Bladder microvascular endothelial cell (primary cell): ENCODE results near the gene HCST. TPM values are rescaled to one million over a fixed set of nuclear protein-coding genes. Genes with fewer than 3 reads are reported as not detected.

Experiments used
- total RNA-seq: library from RNA; depleted of rRNA; stranded (reverse); fragments of >200 nt; gene quantifications from 2 replicates; pipeline ENCODE4 v1.2.3, GENCODE V29; 2014

HCST gene
- not detected in 2 replicates for total RNA-seq

GRCh38 chr19:35901854-35902661, at the start of gene HCST:
Gene HCST, plus strand, starts transcription at chr19:35902529. Its CDS starts 65 bp downstream, at chr19:35902594.

GRCh38 chr19:35856546-35857149, 45.7 kb upstream of the HCST start, which contains the start of gene KIRREL2:
Gene KIRREL2, plus strand, starts transcription at chr19:35856911. Its CDS starts 209 bp downstream, at chr19:35857120.

GRCh38 chr19:35868172-35868822, 34.0 kb upstream of the HCST start, which contains the start of gene APLP1:
Gene APLP1, plus strand, starts transcription at chr19:35868574. Its CDS starts 63 bp downstream, at chr19:35868637.

GRCh38 chr19:35908010-35908441, 5.7 kb downstream of the HCST start, which contains the start of gene TYROBP:
Gene TYROBP, minus strand, starts transcription at chr19:35908295. Its CDS starts 67 bp downstream, at chr19:35908228.

GRCh38 chr19:35935911-35936737, 33.8 kb downstream of the HCST start, which contains the start of gene LRFN3:
Gene LRFN3, plus strand, starts transcription at chr19:35936374. Its CDS starts 3,052 bp downstream, at chr19:35939426.

Other genes starting within 250 kb of the HCST start
- gene UPK1A, start 236.0 kb upstream of the HCST start, total RNA-seq, result not detected in 2 replicates
- gene ZBTB32, start 198.0 kb upstream of the HCST start, total RNA-seq, result not detected in 2 replicates
- gene KMT2B, start 184.5 kb upstream of the HCST start, total RNA-seq, result 6.2 and 19.6 TPM in 2 replicates
- gene IGFLR1, start 160.1 kb upstream of the HCST start, total RNA-seq, result 0.49 and 0.94 TPM in 2 replicates
- 4.0 and 6.4 TPM in 2 replicates for gene U2AF1L4, start 157.1 kb upstream of the HCST start, total RNA-seq
- gene PSENEN, start 156.9 kb upstream of the HCST start, total RNA-seq, result 12.3 and 13.8 TPM in 2 replicates
- gene LIN37, start 154.0 kb upstream of the HCST start, total RNA-seq, result 3.9 and 5.0 TPM in 2 replicates
- 0.25 and 0.49 TPM in 2 replicates for gene HSPB6, start 145.5 kb upstream of the HCST start, total RNA-seq
- gene PROSER3, start 144.4 kb upstream of the HCST start, total RNA-seq, result 1.5 and 2.5 TPM in 2 replicates
- 2.1 and 4.0 TPM in 2 replicates for gene ARHGAP33, start 127.0 kb upstream of the HCST start, total RNA-seq
- not detected in 2 replicates for gene PRODH2, start 89.7 kb upstream of the HCST start, total RNA-seq
- gene NPHS1, start 50.0 kb upstream of the HCST start, total RNA-seq, result not detected in 2 replicates
- under 0.01 TPM in 1 of 2 replicates, not detected in the other for gene KIRREL2, start 45.6 kb upstream of the HCST start, total RNA-seq
- gene APLP1, start 34.0 kb upstream of the HCST start, total RNA-seq, result 1.3 and 8.4 TPM in 2 replicates
- 3.1 and 3.5 TPM in 2 replicates for gene NFKBID, start 2.0 kb upstream of the HCST start, total RNA-seq
- not detected in 2 replicates for gene TYROBP, start 5.8 kb downstream of the HCST start, total RNA-seq
- gene LRFN3, start 33.8 kb downstream of the HCST start, total RNA-seq, result 2.5 and 2.8 TPM in 2 replicates
- 9.8 and 12.1 TPM in 2 replicates for gene SDHAF1, start 92.7 kb downstream of the HCST start, total RNA-seq
- 0.06 TPM in 1 of 2 replicates, not detected in the other for gene SYNE4, start 106.3 kb downstream of the HCST start, total RNA-seq
- gene ALKBH6, start 111.7 kb downstream of the HCST start, total RNA-seq, result 7.4 and 9.4 TPM in 2 replicates
- gene CLIP3, start 130.3 kb downstream of the HCST start, total RNA-seq, result 0.81 and 6.7 TPM in 2 replicates
- 0.31 and 0.65 TPM in 2 replicates for gene THAP8, start 151.8 kb downstream of the HCST start, total RNA-seq
- gene WDR62, start 152.4 kb downstream of the HCST start, total RNA-seq, result 3.9 and 4.4 TPM in 2 replicates
- not detected in 2 replicates for gene OVOL3, start 208.6 kb downstream of the HCST start, total RNA-seq
- gene POLR2I, start 212.3 kb downstream of the HCST start, total RNA-seq, result 91.3 and 94.6 TPM in 2 replicates
- 189 and 207 TPM in 2 replicates for gene TBCB, start 212.9 kb downstream of the HCST start, total RNA-seq
- 343 and 488 TPM in 2 replicates for gene CAPNS1, start 237.5 kb downstream of the HCST start, total RNA-seq
- 27.5 and 56.7 TPM in 2 replicates for gene COX7A1, start 249.9 kb downstream of the HCST start, total RNA-seq